ENCODE results near the gene UBE2E3. TPM values are rescaled to one million over a fixed set of nuclear protein-coding genes. Genes with fewer than 3 reads are reported as not detected.
"Not testable (repeated sequence)": the region's sequence is repeated elsewhere in the genome, so short reads cannot be mapped to it uniquely, and the experiment has no call there.

UBE2E3 gene
- total and polyA plus RNA-seq, 2 of the 13 experiments (the other 11 are each of a cell fraction or from before 2014, with no cell fraction given), result 45.7 to 92.6 TPM

DNA sequence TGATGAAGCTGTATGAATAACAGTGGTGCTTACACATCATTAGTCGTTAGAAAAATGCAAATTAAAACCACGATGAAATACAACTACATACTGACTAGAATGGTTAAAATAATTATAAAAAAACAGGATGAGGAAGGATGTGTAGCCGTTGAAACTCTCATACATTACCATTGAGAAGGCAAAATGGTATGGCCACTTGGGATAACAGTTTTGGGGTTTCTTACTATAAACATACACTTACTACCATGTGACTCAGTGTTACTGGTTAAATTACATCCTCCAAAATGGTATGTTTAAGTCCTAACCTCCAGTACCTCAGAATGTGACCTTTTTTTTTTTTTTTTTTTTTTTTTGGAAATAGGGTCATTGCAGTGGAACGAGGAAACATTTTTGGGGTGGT lies 58.4 kb downstream of the UBE2E3 start:
- no TSS peak for BruUV-seq (replicated peaks)

GRCh38 chr2:181040839-181041238 lies 60.4 kb downstream of the UBE2E3 start:
- H2AFZ ChIP-seq (ENCODE audit: low read length); H3K27me3 ChIP-seq (ENCODE audit: control insufficient read depth in 1 of 2, insufficient read depth in 2 of 2, low read length in 2 of 2); in situ Hi-C loops (cut with HindIII; ENCODE audit: extremely low pct_ligation_motif_present, low pct_unique_long_range_greater_than_20kb); H3K27ac ChIP-seq (ENCODE audit: extremely low read length, insufficient read depth, low read length); H3K4me2 ChIP-seq (ENCODE audit: low read depth, low read length); POLR2A ChIA-PET; ATAC-seq; H3K9ac ChIP-seq (ENCODE audit: insufficient read depth, low read depth, low read length); H3K9me3 ChIP-seq (ENCODE audit: low read length); H3K4me1 ChIP-seq (ENCODE audit: insufficient read depth, low read length); intact Hi-C loops (cut with micrococcal nuclease; ENCODE audit: unreplicated experiment); DNase-seq (ENCODE audit: low spot score); BruUV-seq (replicated peaks); H3K36me3 ChIP-seq (replicated peaks in 1 of 2; ENCODE audit: control insufficient read depth in 1 of 2, insufficient read depth in 2 of 2, low read length in 2 of 2); FAIRE-seq; CTCF ChIA-PET (ENCODE audit: low intra/inter-chr PET ratio, low total read pairs); H3K79me2 ChIP-seq (ENCODE audit: insufficient read depth, low read length); H4K20me1 ChIP-seq (ENCODE audit: insufficient read depth, low read length); H3K4me3 ChIP-seq (replicated peaks in 1 of 3; ENCODE audit: insufficient read depth in 1 of 3, low read depth in 2 of 3, low read length in 3 of 3): not testable (repeated sequence)
- WGBS (ENCODE audit: low lambda C conversion rate), result 96% methylated on average over 11 of the region's 11 CpGs

More for the DNA sequence above, 58.4 kb downstream of the UBE2E3 start:
- no peak for ATAC-seq
- no peaks in the 10 kb centered on the region for H3K27me3 ChIP-seq (ENCODE audit: control insufficient read depth in 1 of 2, insufficient read depth in 2 of 2, low read length in 2 of 2)
- H3K4me3 ChIP-seq (replicated peaks in 1 of 3; ENCODE audit: insufficient read depth in 1 of 3, low read depth in 2 of 3, low read length in 3 of 3), result no peak overlapping the region
- FAIRE-seq, result no peak
- no peak for TF ChIP-seq ZNF292 (CRISPR knock-in tag; IDR thresholded peaks at IDR 0.05; ENCODE audit: borderline replicate concordance, low read depth)
- TF ChIP-seq ZFP36L1 (CRISPR knock-in tag; IDR thresholded peaks at IDR 0.05), result no peak
- no peak for TF ChIP-seq FLYWCH1 (CRISPR knock-in tag; IDR thresholded peaks at IDR 0.05)
- no peak for TF ChIP-seq ZC3H4 (CRISPR knock-in tag; IDR thresholded peaks at IDR 0.05; ENCODE audit: borderline replicate concordance)
- TF ChIP-seq, protein P1, sequence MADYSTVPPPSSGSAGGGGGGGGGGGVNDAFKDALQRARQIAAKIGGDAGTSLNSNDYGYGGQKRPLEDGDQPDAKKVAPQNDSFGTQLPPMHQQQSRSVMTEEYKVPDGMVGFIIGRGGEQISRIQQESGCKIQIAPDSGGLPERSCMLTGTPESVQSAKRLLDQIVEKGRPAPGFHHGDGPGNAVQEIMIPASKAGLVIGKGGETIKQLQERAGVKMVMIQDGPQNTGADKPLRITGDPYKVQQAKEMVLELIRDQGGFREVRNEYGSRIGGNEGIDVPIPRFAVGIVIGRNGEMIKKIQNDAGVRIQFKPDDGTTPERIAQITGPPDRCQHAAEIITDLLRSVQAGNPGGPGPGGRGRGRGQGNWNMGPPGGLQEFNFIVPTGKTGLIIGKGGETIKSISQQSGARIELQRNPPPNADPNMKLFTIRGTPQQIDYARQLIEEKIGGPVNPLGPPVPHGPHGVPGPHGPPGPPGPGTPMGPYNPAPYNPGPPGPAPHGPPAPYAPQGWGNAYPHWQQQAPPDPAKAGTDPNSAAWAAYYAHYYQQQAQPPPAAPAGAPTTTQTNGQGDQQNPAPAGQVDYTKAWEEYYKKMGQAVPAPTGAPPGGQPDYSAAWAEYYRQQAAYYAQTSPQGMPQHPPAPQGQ (CRISPR knock-in tag; IDR thresholded peaks at IDR 0.05; ENCODE audit: borderline replicate concordance), result no peak
- TF ChIP-seq AGO1 (IDR thresholded peaks at IDR 0.05; ENCODE audit: low read depth, low read length, poor library complexity, severe bottlenecking), result no peak
- no peak for TF ChIP-seq ISL2 (CRISPR knock-in tag; IDR thresholded peaks at IDR 0.05)
- TF ChIP-seq ZBTB10 (CRISPR knock-in tag; IDR thresholded peaks at IDR 0.05; ENCODE audit: borderline replicate concordance), result no peak
- TF ChIP-seq MYPOP (CRISPR knock-in tag; IDR thresholded peaks at IDR 0.05), result no peak
- no peak for TF ChIP-seq PHF5A (CRISPR knock-in tag; IDR thresholded peaks at IDR 0.05; ENCODE audit: low read depth, unreplicated experiment)
- no peak for TF ChIP-seq JDP2 (CRISPR knock-in tag; IDR thresholded peaks at IDR 0.05; ENCODE audit: borderline replicate concordance)
- no peak overlapping the region for H3K4me2 ChIP-seq (ENCODE audit: low read depth, low read length)
- POLR2A ChIA-PET, result no interaction called here
- H4K20me1 ChIP-seq (ENCODE audit: insufficient read depth, low read length), result no peaks in the 10 kb centered on the region
- H2AFZ ChIP-seq (ENCODE audit: low read length), result no peak overlapping the region
- no peaks in the 10 kb centered on the region for H3K4me1 ChIP-seq (ENCODE audit: insufficient read depth, low read length)
- H3K79me2 ChIP-seq (ENCODE audit: insufficient read depth, low read length), result peaks cover 4% of the 10 kb centered on the region
- H3K9ac ChIP-seq (ENCODE audit: insufficient read depth, low read depth, low read length), result no peak overlapping the region
- no peaks in the 10 kb centered on the region for H3K36me3 ChIP-seq (replicated peaks in 1 of 2; ENCODE audit: control insufficient read depth in 1 of 2, insufficient read depth in 2 of 2, low read length in 2 of 2)
- no peak for DNase-seq (ENCODE audit: low spot score)
- no peak overlapping the region for H3K27ac ChIP-seq (ENCODE audit: extremely low read length, insufficient read depth, low read length)
- CTCF ChIA-PET (ENCODE audit: low intra/inter-chr PET ratio, low total read pairs), result no interaction called here
- in situ Hi-C loops (cut with HindIII; ENCODE audit: extremely low pct_ligation_motif_present, low pct_unique_long_range_greater_than_20kb), result no loop called here
- WGBS (ENCODE audit: low lambda C conversion rate), result 96% methylated on average over 4 of the region's 4 CpGs
- no peaks in the 10 kb centered on the region for H3K9me3 ChIP-seq (ENCODE audit: low read length)
- intact Hi-C loops (cut with micrococcal nuclease; ENCODE audit: unreplicated experiment), result no loop called here
